ENCODE data around the gene NKX6-2. TPM values are rescaled to one million over a fixed set of nuclear protein-coding genes. Genes with fewer than 3 reads are reported as not detected.

The NKX6-2 gene
- polyA plus RNA-seq, 4 donors, result 6.4 to 8.4 (median 7.2) TPM

GRCh38 chr10:132762267-132762666 lies 23.7 kb downstream of the NKX6-2 start:
- no peak for DNase-seq (ENCODE audit: low read depth in 4 of 4, low spot score in 3 of 4)

- DNase-seq (ENCODE audit: low read depth in 4 of 4, low spot score in 3 of 4), result no peak
Measured at GRCh38 chr10:132761395-132762060, 24.4 kb downstream of the NKX6-2 start.

DNA sequence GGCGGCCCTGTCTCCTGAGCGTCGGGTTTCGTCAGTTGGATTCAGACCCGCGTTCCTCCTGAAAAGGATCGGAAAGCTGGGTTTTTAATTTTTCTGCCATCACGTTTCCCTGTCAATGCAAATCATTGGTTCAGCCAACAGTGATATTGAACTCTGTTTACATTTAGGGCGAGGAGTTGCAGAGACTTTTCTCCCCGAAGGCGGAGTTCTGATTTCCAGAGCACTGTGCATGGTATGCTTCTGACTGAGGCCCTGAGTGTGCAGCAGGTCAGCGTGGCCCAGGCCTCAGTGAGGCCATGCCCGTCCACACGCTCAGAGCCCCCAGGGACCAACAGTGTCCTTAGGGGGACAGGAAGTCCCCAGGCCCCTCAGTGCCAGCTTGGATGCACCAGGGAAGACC lies 27.1 kb downstream of the NKX6-2 start:
- DNase-seq (ENCODE audit: low read depth in 4 of 4, low spot score in 3 of 4), result no peak

DNA sequence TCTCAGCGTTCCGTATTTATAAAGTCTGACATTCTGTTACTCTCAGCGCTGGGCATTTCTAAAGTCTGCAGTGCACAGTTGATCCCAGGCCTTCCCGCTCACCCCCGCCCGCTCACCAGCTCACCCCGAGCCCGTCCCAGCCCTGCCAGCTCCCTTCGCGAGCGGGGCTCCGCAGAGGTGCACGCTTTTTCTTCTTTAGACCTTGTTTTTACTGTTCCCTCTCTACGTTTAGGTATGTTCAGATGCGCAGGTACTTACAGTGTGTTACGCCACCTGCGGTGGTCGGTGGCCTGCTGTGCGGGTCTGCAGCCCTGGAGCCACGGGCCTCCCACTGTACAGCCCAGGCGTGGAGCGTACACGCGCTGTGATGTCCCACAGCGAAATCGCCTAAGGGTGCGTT lies 28.8 kb downstream of the NKX6-2 start:
- no peak for DNase-seq (ENCODE audit: low read depth in 4 of 4, low spot score in 3 of 4)

GRCh38 chr10:132756591-132756990 lies 29.4 kb downstream of the NKX6-2 start:
- no peak for DNase-seq (ENCODE audit: low read depth in 4 of 4, low spot score in 3 of 4)

DNA sequence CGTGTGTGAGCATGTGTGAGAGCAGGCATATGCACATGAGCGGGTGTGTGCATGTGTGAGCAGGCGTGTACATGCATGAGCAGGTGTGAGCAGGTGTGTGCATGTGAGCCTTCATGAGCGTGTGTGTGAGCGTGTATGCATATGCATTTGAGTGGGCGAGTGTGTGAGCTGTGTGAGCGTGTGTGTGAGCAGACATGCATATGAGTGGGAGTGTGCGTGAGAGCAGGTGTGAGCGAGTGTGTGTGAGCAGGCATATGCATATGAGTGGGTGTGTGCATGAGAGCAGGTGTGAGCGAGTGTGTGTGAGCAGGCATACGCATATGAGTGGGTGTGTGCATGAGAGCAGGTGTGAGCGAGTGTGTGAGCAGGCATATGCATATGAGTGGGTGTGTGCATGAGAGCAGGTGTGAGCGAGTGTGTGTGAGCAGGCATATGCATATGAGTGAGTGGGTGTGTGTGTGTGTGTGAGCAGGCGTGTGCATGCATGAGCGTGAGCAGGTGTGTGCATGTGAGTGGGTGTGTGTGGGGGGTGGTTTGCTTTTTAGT lies 30.7 kb downstream of the NKX6-2 start:
- DNase-seq (ENCODE audit: low read depth in 4 of 4, low spot score in 3 of 4), result no peak

GRCh38 chr10:132754071-132754470 lies 31.9 kb downstream of the NKX6-2 start:
- no peak for DNase-seq (ENCODE audit: low read depth in 4 of 4, low spot score in 3 of 4)

DNA sequence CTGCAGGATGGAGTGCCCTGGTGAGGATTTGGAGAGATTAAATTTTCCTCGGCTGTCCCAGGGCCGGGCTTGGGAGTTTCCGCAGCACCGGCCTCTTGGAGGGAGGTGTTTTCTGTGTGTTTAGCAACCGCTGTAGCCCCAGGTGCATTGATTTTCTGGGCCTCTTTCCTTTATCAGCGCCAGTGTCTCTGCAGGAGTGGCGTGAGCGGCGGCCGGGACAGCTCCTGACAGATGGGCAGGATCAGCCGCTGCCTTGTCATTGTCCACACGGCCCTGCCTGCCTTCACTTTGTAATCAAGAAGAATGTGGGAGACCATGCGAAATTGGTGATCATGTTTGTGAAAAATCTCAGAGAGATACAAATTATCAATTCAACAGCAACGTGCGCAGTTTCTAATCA lies 32.4 kb downstream of the NKX6-2 start:
- DNase-seq (ENCODE audit: low read depth in 4 of 4, low spot score in 3 of 4), result no peak

DNA sequence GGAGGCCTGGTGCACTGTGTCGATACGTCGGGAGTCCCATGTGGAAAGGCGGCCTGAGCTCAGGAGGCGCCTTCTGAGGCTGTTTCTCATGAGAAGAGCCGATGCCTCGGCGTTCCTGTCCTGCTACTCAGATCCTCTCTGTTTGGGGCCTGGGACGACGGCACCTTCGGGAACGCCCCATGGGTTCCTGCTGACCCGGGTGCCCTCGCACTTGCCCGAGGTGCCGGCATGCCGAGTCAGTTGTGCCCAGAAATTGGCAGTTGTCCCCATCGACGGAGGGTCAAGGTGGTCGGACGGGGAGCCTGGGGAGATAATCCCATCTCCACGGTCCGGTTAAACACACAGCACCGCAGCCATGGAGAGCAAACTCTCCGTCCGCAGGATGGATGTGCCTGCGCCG lies 33.0 kb downstream of the NKX6-2 start:
- DNase-seq (ENCODE audit: low read depth in 4 of 4, low spot score in 3 of 4), result no peak

DNA sequence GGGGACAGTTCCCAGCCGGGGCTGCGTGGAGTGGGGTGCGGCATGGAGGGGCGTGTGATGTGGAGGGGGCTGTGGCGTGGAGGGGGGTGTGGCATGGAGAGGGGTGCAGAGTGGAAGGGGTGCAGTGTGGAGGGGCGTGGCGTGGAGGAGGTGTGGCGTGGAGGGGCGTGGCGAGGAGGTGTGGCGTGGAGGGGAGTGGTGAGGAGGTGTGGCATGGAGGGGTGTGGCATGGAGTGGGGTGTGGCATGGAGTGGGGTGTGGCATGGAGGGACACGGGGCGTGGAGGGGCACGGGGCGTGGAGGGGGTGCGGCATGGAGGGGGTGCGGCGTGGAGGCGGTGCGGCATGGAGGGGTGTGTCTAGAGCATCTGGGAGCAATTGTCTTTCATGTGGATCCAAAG lies 33.6 kb downstream of the NKX6-2 start:
- no peak for DNase-seq (ENCODE audit: low read depth in 4 of 4, low spot score in 3 of 4)

DNA sequence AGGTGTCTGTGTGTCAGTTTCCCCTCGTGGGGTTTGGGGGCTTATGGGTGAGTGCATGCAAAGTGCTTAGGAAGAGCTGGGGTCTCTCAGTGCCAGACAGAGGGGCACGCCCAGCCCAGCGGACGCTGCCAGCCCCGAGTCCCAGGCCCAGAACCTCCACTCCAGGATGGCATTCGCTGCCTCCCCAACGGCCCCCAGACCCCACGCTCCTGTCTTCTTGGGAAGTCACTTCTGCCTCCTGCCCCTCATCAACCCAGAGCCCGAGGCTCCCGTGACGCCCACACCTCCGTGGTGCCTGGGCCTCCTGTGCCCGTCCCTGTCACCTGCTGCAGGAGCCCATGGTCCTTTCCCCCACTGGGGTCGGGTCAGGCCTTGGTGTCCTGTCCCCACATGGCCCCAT lies 35.0 kb downstream of the NKX6-2 start:
- DNase-seq (ENCODE audit: low read depth in 4 of 4, low spot score in 3 of 4), result no peak

GRCh38 chr10:132749371-132749795 lies 36.6 kb downstream of the NKX6-2 start:
- no peak for DNase-seq (ENCODE audit: low read depth in 4 of 4, low spot score in 3 of 4)

DNA sequence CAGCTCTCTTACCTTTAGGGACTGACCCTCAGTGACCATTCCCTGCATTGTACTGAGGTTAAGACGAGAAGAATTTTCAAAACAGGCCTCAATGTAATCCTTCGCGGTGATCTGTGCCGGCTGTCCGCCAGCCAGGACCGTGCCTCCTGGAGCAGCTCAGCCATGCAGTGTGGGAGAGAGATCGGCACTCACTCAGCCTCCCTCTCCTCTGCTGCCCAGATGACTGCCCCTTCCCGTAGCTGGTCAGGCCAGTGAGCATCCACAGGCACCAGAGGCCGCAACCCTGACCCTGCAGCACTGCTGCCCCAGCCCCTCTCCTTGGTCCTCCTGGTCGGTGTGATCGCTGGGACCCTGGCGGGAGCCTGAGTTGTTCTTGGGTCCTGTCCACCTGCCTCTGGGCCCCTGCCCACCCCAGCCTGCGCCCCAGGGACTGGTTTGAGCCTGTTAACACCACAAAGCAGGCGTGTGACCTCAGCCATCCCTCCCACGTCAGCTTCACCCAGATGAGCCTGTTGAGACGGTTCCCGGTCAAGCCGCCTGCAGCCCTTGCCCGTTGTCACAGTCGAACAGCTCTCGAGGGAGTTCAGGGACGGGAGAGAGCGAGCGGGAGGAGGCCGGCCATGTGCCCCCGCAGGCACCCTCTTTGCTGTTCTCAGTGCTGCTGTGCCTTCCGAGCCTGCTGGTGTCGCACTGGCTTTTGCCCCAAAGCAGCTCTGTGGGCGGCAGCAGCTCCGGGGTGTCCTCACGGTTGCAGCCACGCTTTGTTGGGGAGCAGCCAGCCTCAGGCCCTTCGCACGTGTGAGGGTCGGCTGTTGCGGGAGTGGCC lies 37.2 kb downstream of the NKX6-2 start:
- peak in 3 of 4 donors; percentile 18 to 58 (median 44) for DNase-seq (ENCODE audit: low read depth in 4 of 4, low spot score in 3 of 4)

DNA sequence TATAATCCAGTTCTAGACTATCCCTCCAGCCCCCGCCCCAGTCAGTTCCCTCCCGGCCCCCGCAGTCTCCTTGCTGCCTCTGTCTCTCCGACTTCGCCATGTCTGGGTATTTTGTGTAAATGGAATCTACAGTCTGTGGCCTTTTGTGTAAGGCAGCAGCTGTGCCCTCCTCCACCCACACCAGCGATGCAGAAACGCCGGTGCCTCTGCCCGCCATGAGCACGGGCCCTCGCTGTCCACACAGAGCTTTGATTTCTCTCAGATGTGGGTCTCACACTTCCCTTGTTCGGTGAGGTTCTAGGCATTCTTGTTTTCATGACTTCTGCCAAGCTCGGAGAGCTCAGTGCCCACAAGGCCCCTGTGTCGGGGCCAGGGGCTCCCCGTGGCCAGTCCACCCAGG lies 37.8 kb downstream of the NKX6-2 start:
- no peak for DNase-seq (ENCODE audit: low read depth in 4 of 4, low spot score in 3 of 4)

- DNase-seq (ENCODE audit: low read depth in 4 of 4, low spot score in 3 of 4), result no peak
Measured at GRCh38 chr10:132746801-132747625, 38.9 kb downstream of the NKX6-2 start.

- no peak for DNase-seq (ENCODE audit: low read depth in 4 of 4, low spot score in 3 of 4)
Measured at GRCh38 chr10:132746386-132746785, 39.6 kb downstream of the NKX6-2 start.

- no peak for DNase-seq (ENCODE audit: low read depth in 4 of 4, low spot score in 3 of 4)
Measured at GRCh38 chr10:132745971-132746370, 40.0 kb downstream of the NKX6-2 start.

DNA sequence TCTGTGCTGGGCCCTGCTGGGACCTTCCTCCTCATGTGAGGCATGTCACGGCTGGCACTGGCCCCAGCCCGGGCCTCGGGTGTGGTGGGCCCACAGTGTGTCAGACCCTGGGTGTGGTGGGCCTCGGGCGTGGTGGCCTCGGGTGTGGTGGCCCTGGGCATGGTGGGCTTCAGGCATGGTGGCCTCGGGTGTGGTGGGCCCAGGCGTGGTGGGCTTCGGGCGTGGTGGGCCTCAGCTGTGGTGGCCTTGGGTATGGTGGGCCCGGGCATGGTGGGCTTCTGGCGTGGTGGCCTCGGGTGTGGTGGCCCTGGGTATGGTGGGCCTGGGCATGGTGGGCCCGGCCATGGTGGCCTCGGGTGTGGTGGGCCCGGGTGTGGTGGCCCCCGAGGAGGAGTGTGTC lies 40.4 kb downstream of the NKX6-2 start:
- no peak for DNase-seq (ENCODE audit: low read depth in 4 of 4, low spot score in 3 of 4)

- DNase-seq (ENCODE audit: low read depth in 4 of 4, low spot score in 3 of 4), result no peak
Measured at GRCh38 chr10:132744839-132745238, 41.1 kb downstream of the NKX6-2 start.

GRCh38 chr10:132743925-132744490 lies 41.9 kb downstream of the NKX6-2 start:
- no peak for DNase-seq (ENCODE audit: low read depth in 4 of 4, low spot score in 3 of 4)

Data from right renal pelvis (tissue), 4 donors.